Measurements from ENCODE around the gene PLA2G2D. TPM values are rescaled to one million over a fixed set of nuclear protein-coding genes. Genes with fewer than 3 reads are reported as not detected.

Gene PLA2G2D
- total and polyA plus RNA-seq, 2 of the 13 experiments (the other 11 are each of a cell fraction or from before 2014, with no cell fraction given): not detected

DNA sequence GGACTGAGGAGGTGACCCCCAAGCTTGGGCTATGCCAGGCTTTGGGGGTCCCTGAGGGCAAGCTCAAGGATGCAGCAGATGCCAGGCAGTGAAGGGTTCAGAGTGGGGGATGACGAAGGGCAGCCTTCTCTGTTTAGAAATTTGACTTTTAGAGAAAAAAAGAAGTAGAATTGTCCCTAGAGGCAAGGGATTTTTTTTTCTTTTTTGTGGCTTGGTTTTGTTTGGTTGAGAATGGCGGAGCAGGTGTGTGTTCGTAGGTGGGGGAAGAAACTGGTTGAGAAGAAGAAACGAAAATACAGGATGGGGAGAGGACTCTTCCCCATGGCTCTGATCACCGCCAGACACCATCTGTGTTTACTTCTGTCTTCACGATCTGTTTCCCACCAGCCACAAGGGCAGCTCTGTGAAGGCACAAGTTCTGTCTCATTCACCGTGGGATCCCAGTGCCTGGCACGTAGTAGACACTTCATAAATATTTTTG lies 41.1 kb downstream of the PLA2G2D start (continued):
- TF ChIP-seq, protein P1, sequence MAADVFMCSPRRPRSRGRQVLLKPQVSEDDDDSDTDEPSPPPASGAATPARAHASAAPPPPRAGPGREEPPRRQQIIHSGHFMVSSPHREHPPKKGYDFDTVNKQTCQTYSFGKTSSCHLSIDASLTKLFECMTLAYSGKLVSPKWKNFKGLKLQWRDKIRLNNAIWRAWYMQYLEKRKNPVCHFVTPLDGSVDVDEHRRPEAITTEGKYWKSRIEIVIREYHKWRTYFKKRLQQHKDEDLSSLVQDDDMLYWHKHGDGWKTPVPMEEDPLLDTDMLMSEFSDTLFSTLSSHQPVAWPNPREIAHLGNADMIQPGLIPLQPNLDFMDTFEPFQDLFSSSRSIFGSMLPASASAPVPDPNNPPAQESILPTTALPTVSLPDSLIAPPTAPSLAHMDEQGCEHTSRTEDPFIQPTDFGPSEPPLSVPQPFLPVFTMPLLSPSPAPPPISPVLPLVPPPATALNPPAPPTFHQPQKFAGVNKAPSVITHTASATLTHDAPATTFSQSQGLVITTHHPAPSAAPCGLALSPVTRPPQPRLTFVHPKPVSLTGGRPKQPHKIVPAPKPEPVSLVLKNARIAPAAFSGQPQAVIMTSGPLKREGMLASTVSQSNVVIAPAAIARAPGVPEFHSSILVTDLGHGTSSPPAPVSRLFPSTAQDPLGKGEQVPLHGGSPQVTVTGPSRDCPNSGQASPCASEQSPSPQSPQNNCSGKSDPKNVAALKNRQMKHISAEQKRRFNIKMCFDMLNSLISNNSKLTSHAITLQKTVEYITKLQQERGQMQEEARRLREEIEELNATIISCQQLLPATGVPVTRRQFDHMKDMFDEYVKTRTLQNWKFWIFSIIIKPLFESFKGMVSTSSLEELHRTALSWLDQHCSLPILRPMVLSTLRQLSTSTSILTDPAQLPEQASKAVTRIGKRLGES (CRISPR knock-in tag; IDR thresholded peaks at IDR 0.05; ENCODE audit: borderline replicate concordance): no peak
- no peak for TF ChIP-seq IRF2 (CRISPR knock-in tag; IDR thresholded peaks at IDR 0.05)
- TF ChIP-seq ATF6 (CRISPR knock-in tag; conservative IDR thresholded peaks at IDR 0.05): no peak

GRCh38 chr1:20076710-20077461 lies 42.5 kb downstream of the PLA2G2D start:
- H3K9ac ChIP-seq (ENCODE audit: insufficient read depth, low read depth, low read length): no peak overlapping the region
- WGBS (ENCODE audit: low lambda C conversion rate): 59% methylated on average over 5 of the region's 5 CpGs
- peaks cover 13% of the 10 kb centered on the region; the same call in 1 of the 2 replicates for H3K4me1 ChIP-seq (ENCODE audit: insufficient read depth, low read length)
- ATAC-seq (no peak), DNase-seq (ENCODE audit: low spot score) (no peak), FAIRE-seq (no peak)
- in situ Hi-C loops (cut with HindIII; ENCODE audit: extremely low pct_ligation_motif_present, low pct_unique_long_range_greater_than_20kb): no loop called here
- H2AFZ ChIP-seq (ENCODE audit: low read length): no peak overlapping the region
- POLR2A ChIA-PET: no interaction called here
- no peaks in the 10 kb centered on the region for H4K20me1 ChIP-seq (ENCODE audit: insufficient read depth, low read length)
- intact Hi-C loops (cut with micrococcal nuclease; ENCODE audit: unreplicated experiment): no loop called here
- H3K27ac ChIP-seq (ENCODE audit: extremely low read length, insufficient read depth, low read length): no peak overlapping the region
- peaks cover 2 to 28% of the 10 kb centered on the region in 2 experiments; a peak in 4 of 5 replicates for H3K27me3 ChIP-seq (ENCODE audit: control insufficient read depth in 1 of 2, insufficient read depth in 2 of 2, low read length in 2 of 2)
- no peak overlapping the region for H3K4me3 ChIP-seq (replicated peaks in 1 of 3; ENCODE audit: insufficient read depth in 1 of 3, low read depth in 2 of 3, low read length in 3 of 3)
- no peak overlapping the region for H3K4me2 ChIP-seq (ENCODE audit: low read depth, low read length)
- BruUV-seq (replicated peaks): no TSS peak
- no peaks in the 10 kb centered on the region for H3K36me3 ChIP-seq (replicated peaks in 1 of 2; ENCODE audit: control insufficient read depth in 1 of 2, insufficient read depth in 2 of 2, low read length in 2 of 2)
- H3K9me3 ChIP-seq (ENCODE audit: low read length): no peaks in the 10 kb centered on the region
- no peaks in the 10 kb centered on the region for H3K79me2 ChIP-seq (ENCODE audit: insufficient read depth, low read length)
- CTCF ChIA-PET (ENCODE audit: low intra/inter-chr PET ratio, low total read pairs): no interaction called here
- TF ChIP-seq, protein P2, sequence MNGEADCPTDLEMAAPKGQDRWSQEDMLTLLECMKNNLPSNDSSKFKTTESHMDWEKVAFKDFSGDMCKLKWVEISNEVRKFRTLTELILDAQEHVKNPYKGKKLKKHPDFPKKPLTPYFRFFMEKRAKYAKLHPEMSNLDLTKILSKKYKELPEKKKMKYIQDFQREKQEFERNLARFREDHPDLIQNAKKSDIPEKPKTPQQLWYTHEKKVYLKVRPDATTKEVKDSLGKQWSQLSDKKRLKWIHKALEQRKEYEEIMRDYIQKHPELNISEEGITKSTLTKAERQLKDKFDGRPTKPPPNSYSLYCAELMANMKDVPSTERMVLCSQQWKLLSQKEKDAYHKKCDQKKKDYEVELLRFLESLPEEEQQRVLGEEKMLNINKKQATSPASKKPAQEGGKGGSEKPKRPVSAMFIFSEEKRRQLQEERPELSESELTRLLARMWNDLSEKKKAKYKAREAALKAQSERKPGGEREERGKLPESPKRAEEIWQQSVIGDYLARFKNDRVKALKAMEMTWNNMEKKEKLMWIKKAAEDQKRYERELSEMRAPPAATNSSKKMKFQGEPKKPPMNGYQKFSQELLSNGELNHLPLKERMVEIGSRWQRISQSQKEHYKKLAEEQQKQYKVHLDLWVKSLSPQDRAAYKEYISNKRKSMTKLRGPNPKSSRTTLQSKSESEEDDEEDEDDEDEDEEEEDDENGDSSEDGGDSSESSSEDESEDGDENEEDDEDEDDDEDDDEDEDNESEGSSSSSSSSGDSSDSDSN (CRISPR knock-in tag; IDR thresholded peaks at IDR 0.05): no peak
- TF ChIP-seq, protein P3, sequence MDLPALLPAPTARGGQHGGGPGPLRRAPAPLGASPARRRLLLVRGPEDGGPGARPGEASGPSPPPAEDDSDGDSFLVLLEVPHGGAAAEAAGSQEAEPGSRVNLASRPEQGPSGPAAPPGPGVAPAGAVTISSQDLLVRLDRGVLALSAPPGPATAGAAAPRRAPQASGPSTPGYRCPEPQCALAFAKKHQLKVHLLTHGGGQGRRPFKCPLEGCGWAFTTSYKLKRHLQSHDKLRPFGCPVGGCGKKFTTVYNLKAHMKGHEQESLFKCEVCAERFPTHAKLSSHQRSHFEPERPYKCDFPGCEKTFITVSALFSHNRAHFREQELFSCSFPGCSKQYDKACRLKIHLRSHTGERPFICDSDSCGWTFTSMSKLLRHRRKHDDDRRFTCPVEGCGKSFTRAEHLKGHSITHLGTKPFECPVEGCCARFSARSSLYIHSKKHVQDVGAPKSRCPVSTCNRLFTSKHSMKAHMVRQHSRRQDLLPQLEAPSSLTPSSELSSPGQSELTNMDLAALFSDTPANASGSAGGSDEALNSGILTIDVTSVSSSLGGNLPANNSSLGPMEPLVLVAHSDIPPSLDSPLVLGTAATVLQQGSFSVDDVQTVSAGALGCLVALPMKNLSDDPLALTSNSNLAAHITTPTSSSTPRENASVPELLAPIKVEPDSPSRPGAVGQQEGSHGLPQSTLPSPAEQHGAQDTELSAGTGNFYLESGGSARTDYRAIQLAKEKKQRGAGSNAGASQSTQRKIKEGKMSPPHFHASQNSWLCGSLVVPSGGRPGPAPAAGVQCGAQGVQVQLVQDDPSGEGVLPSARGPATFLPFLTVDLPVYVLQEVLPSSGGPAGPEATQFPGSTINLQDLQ (CRISPR knock-in tag; IDR thresholded peaks at IDR 0.05): no peak
- no peak for TF ChIP-seq HOXA3 (CRISPR knock-in tag; IDR thresholded peaks at IDR 0.05)
- no peak for TF ChIP-seq KDM5B (CRISPR knock-in tag; IDR thresholded peaks at IDR 0.05; ENCODE audit: borderline replicate concordance)
- TF ChIP-seq AKAP8 (CRISPR knock-in tag; IDR thresholded peaks at IDR 0.05): no peak
- no peak for TF ChIP-seq TBP (CRISPR knock-in tag; IDR thresholded peaks at IDR 0.05)
- TF ChIP-seq ETV5 (CRISPR knock-in tag; IDR thresholded peaks at IDR 0.05; ENCODE audit: borderline replicate concordance): no peak
- no peak for TF ChIP-seq RFXANK (CRISPR knock-in tag; IDR thresholded peaks at IDR 0.05)
